GM12878 (cell line): ENCODE measurements around the gene LDLRAD4. TPM values are rescaled to one million over a fixed set of nuclear protein-coding genes. Genes with fewer than 3 reads are reported as not detected.

Source experiments
- ATAC-seq: fragments of 200-7000 bp; cut with Tn5 transposase; 3 replicates; pipeline ENCODE4 v1.9.1; 2020; ENCODE audit warnings: mild to moderate bottlenecking, moderate library complexity
- BruUV-seq: library from RNA; stranded (reverse); fragments of 400-500 nt; replicated peaks from 2 replicates; lab custom pipeline; 2021; lab: Mats Ljungman, UMichigan
- CTCF ChIA-PET: fragments of 300-600 bp; sonication (Branson Sonifier 250); formaldehyde crosslinking; extraction: SDS; loops from one replicate; lab custom pipeline; 2021; ENCODE audit warnings: inconsistent platforms; lab: Yijun Ruan, JAX
- POLR2A ChIA-PET: fragments of 350-600 bp; formaldehyde crosslinking; extraction: SDS; loops from one replicate; lab custom pipeline; 2021; ENCODE audit warnings: inconsistent platforms; lab: Charles Lee
- RAD21 ChIA-PET: fragments of 300-600 bp; sonication (Branson Sonifier 250); formaldehyde crosslinking; loops from one replicate; lab custom pipeline; 2023; ENCODE audit warnings: antibody characterized with exemption; ENCODE audit not compliant: unreplicated experiment; lab: Charles Lee
- SMC1A ChIA-PET: fragments of 300-600 bp; sonication (Branson Sonifier 250); formaldehyde crosslinking; loops from one replicate; lab custom pipeline; 2023; ENCODE audit not compliant: unreplicated experiment, uncharacterized antibody; lab: Charles Lee
- DNase-seq: peaks from one replicate; pipeline ENCODE4 v3.0.0-alpha.2; 2011; ENCODE audit warnings: low read depth, low spot score
- FAIRE-seq: peaks from 3 replicates; lab custom pipeline; 2011; peaks lifted over from hg19 to GRCh38; lab: Jason Lieb, UNC
- H2AFZ ChIP-seq: 2 replicates; pipeline ENCODE4 v1.6.0; 2011; ENCODE audit warnings: low read depth, low read length, control low read depth; ENCODE audit not compliant: control insufficient read depth
- H3K27ac ChIP-seq: 2 replicates; pipeline ENCODE4 v1.5.1; 2011; ENCODE audit warnings: control low read depth; ENCODE audit not compliant: control insufficient read depth, insufficient read depth
- H3K27me3 ChIP-seq, 2 experiments: replicated peaks in 1 of 2; 2 replicates each; pipeline versions ENCODE4 v1.6.0 to v1.6.1; 2011; ENCODE audit warnings: low read length in 1 of 2; ENCODE audit not compliant: control insufficient read depth in 2 of 2, insufficient read depth in 2 of 2
- H3K36me3 ChIP-seq, 2 experiments: 2 replicates each; pipeline ENCODE4 v1.5.1; 2011; ENCODE audit warnings: low read length in 1 of 2; ENCODE audit not compliant: control insufficient read depth in 2 of 2, insufficient read depth in 2 of 2
- H3K4me1 ChIP-seq: 2 replicates; pipeline ENCODE4 v1.6.1; 2011; ENCODE audit warnings: mild to moderate bottlenecking, low read length, moderate library complexity, mixed read lengths; ENCODE audit not compliant: control insufficient read depth, insufficient read depth
- H3K4me2 ChIP-seq: 2 replicates; pipeline ENCODE4 v1.6.0; 2011; ENCODE audit warnings: control low read depth; ENCODE audit not compliant: control insufficient read depth, insufficient read depth
- H3K4me3 ChIP-seq: fragments of 200-600 bp; sonication (generic); 2 replicates; pipeline ENCODE4 v1.5.1; 2016
- H3K79me2 ChIP-seq: 2 replicates; pipeline ENCODE4 v1.6.0; 2011; ENCODE audit warnings: low read length; ENCODE audit not compliant: control insufficient read depth, insufficient read depth
- H3K9ac ChIP-seq: 2 replicates; pipeline ENCODE4 v1.8.0; 2011; ENCODE audit warnings: low read length, control low read depth, mixed read lengths; ENCODE audit not compliant: control insufficient read depth, insufficient read depth
- H3K9me3 ChIP-seq: replicated peaks from 3 replicates; pipeline ENCODE4 v1.5.1; 2011; ENCODE audit warnings: mild to moderate bottlenecking, low read length; ENCODE audit not compliant: control insufficient read depth, insufficient read depth
- H4K20me1 ChIP-seq: 2 replicates; pipeline ENCODE4 v1.6.0; 2011; ENCODE audit not compliant: control insufficient read depth, insufficient read depth
- BCLAF1 ChIP-seq: fragments of 450-650 bp; IDR thresholded peaks from 2 replicates; pipeline ENCODE4 v1.6.1; 2017; ENCODE audit warnings: antibody characterized with exemption, mild to moderate bottlenecking, moderate library complexity
- CBFB ChIP-seq: IDR thresholded peaks from 2 replicates; pipeline ENCODE4 v1.6.1; 2016; ENCODE audit warnings: antibody characterized with exemption, low read depth
- CEBPB ChIP-seq, 2 experiments: fragments of 150-350 bp in 1 of 2; IDR thresholded peaks; 2 replicates each; pipeline ENCODE4 v1.6.1; 2012 to 2014; ENCODE audit warnings: low read depth in 2 of 2, low read length in 2 of 2, borderline replicate concordance in 1 of 2, inconsistent platforms in 1 of 2
- EGR1 ChIP-seq, 2 experiments: IDR thresholded peaks; 1 replicate in 1 of 2; 2 replicates in 1 of 2; pipeline ENCODE4 v1.6.1; 2011 to 2012; ENCODE audit warnings: low read depth in 2 of 2, low read length in 2 of 2, borderline replicate concordance in 1 of 2, mild to moderate bottlenecking in 1 of 2, moderate library complexity in 1 of 2
- EP300 ChIP-seq, 2 experiments: fragments of 150-350 bp in 1 of 2; IDR thresholded peaks; 2 replicates each; pipeline ENCODE4 v1.6.1; 2011 to 2012; ENCODE audit warnings: low read depth in 2 of 2, low read length in 2 of 2, borderline replicate concordance in 1 of 2, improper control_type of control experiment in 1 of 2, inconsistent platforms in 1 of 2; ENCODE audit not compliant: control insufficient read depth in 1 of 2
- ESRRA ChIP-seq: IDR thresholded peaks from 2 replicates; pipeline ENCODE4 v1.6.1; 2012; ENCODE audit warnings: mild to moderate bottlenecking, low read length, improper control_type of control experiment
- GATAD2B ChIP-seq: fragments of 450-650 bp; conservative IDR thresholded peaks from 2 replicates; pipeline ENCODE4 v1.6.1; 2017; ENCODE audit warnings: low read depth, mild to moderate bottlenecking, moderate library complexity
- IRF3 ChIP-seq: fragments of 450-650 bp; IDR thresholded peaks from 2 replicates; pipeline ENCODE4 v1.6.1; 2014; ENCODE audit warnings: mild to moderate bottlenecking
- JUNB ChIP-seq: IDR thresholded peaks from 2 replicates; pipeline ENCODE4 v1.6.1; 2016; ENCODE audit warnings: antibody characterized with exemption, mild to moderate bottlenecking
- JUND ChIP-seq: IDR thresholded peaks from 2 replicates; pipeline ENCODE4 v1.6.1; 2012; ENCODE audit warnings: low read depth, mild to moderate bottlenecking, low read length, improper control_type of control experiment, moderate library complexity
- KLF5 ChIP-seq: fragments of 450-650 bp; IDR thresholded peaks from 2 replicates; pipeline ENCODE4 v1.6.1; 2014; ENCODE audit warnings: mild to moderate bottlenecking; ENCODE audit not compliant: partially characterized antibody
- MYB ChIP-seq: fragments of 150-350 bp; IDR thresholded peaks from 2 replicates; pipeline ENCODE4 v1.6.1; 2014; ENCODE audit warnings: mild to moderate bottlenecking, low read depth, low read length, borderline replicate concordance
- SIN3A ChIP-seq: IDR thresholded peaks from 2 replicates; pipeline ENCODE4 v1.6.1; 2012; ENCODE audit warnings: low read depth, low read length, improper control_type of control experiment
- SP1 ChIP-seq: IDR thresholded peaks from one replicate; pipeline ENCODE4 v1.6.1; 2011; ENCODE audit warnings: low read depth, low read length
- SUPT20H ChIP-seq: IDR thresholded peaks from 2 replicates; pipeline ENCODE4 v1.6.1; 2011; ENCODE audit warnings: low read depth, mild to moderate bottlenecking, low read length, moderate library complexity, borderline replicate concordance; ENCODE audit not compliant: control insufficient read depth
- TAF1 ChIP-seq: IDR thresholded peaks from 2 replicates; pipeline ENCODE4 v1.6.1; 2011; ENCODE audit warnings: mild to moderate bottlenecking, low read depth, low read length, borderline replicate concordance
- WGBS: methylation state at CpG from one replicate; pipeline ENCODE4 v1.1.6; 2016; ENCODE audit warnings: low lambda C conversion rate; ENCODE audit not compliant: insufficient replicate concordance, insufficient coverage; ENCODE audit errors: missing lambda C conversion rate; 5-methylcytosine and 5-hydroxymethylcytosine counted together
- in situ Hi-C: fragments of 300-500 bp; cut with MboI; formaldehyde crosslinking; loops from 9 replicates; pipeline ENCODE4 v1.14.3; 2018; ENCODE audit warnings: mixed read lengths
- intact Hi-C: fragments of 100-400 bp; cut with micrococcal nuclease; formaldehyde crosslinking; loops from one replicate; pipeline ENCODE4 v1.14.2; 2022; ENCODE audit not compliant: unreplicated experiment
- polyA plus RNA-seq, 11 experiments: library from polyadenylated mRNA; depleted of rRNA in 4 of 11; unstranded in 6 of 11; stranded (reverse) in 5 of 11; fragments of >200 nt; fragmentation: Nextera tagmentation in 4 of 11; fragmentation: Illumina TruSeq in 1 of 11; extraction: Ambion mirVana in 4 of 11; extraction: Trizol in 1 of 11; gene quantifications; 1 replicate in 1 of 11; 2 replicates in 10 of 11; pipeline versions ENCODE4 v1.2.1 to v1.2.3, GENCODE V29; 2011 to 2016; ENCODE audit warnings: inconsistent platforms in 2 of 11, missing spikeins in 2 of 11, low read depth in 1 of 11
- total RNA-seq, 4 experiments: library from RNA; depleted of rRNA in 3 of 4; stranded (reverse); fragments of >200 nt in 3 of 4; fragmentation: Illumina TruSeq in 1 of 4; extraction: Trizol in 1 of 4; gene quantifications; 2 replicates each; pipeline versions ENCODE4 v1.2.1 to v1.2.3, GENCODE V29; 2013 to 2021
- TF ChIP-seq, protein P1 (sequence below): fragments of 450-650 bp; IDR thresholded peaks from 2 replicates; pipeline ENCODE4 v1.6.1; 2017; ENCODE audit warnings: borderline replicate concordance

The LDLRAD4 gene
- total and polyA plus RNA-seq, 10 of the 15 experiments (the other 5 are each of a cell fraction or from before 2014, with no cell fraction given) = 2.7 to 16.8 (median 11.2) TPM

- Histone ChIP-seq H3K9ac (no peak overlapping the region), H2AFZ (no peak overlapping the region), H3K27ac (no peak overlapping the region), H3K27me3 (peaks cover 0 to 4% of the 10 kb centered on the region in 2 experiments; a peak in 2 of 4 replicates), H3K36me3 (no peaks in the 10 kb centered on the region), H3K4me1 (no peaks in the 10 kb centered on the region), H4K20me1 (no peaks in the 10 kb centered on the region), H3K79me2 (no peaks in the 10 kb centered on the region), H3K4me3 (no peak overlapping the region), H3K4me2 (no peak overlapping the region), H3K9me3 (no peaks in the 10 kb centered on the region)
- ATAC-seq (no peak), FAIRE-seq (no peak), DNase-seq (no peak)
- ChIA-PET RAD21 (no interaction called here), CTCF (no interaction called here), POLR2A (no interaction called here), SMC1A (interaction anchor here (1.1 kb wide), 1 partner anchor 22 kb away, joined by 3 read pairs; no protein-coding TSS in a partner anchor)
- intact Hi-C loops (no loop called here), in situ Hi-C loops (no loop called here)
- BruUV-seq = no TSS peak
- 53% methylated on average over 12 of the region's 12 CpGs for WGBS
- no peak for TF ChIP-seq EGR1 (IDR thresholded peaks at IDR 0.05; ENCODE audit: borderline replicate concordance in 1 of 2, low read depth in 2 of 2, low read length in 2 of 2)
- TF ChIP-seq, protein P1, sequence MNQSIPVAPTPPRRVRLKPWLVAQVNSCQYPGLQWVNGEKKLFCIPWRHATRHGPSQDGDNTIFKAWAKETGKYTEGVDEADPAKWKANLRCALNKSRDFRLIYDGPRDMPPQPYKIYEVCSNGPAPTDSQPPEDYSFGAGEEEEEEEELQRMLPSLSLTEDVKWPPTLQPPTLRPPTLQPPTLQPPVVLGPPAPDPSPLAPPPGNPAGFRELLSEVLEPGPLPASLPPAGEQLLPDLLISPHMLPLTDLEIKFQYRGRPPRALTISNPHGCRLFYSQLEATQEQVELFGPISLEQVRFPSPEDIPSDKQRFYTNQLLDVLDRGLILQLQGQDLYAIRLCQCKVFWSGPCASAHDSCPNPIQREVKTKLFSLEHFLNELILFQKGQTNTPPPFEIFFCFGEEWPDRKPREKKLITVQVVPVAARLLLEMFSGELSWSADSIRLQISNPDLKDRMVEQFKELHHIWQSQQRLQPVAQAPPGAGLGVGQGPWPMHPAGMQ = no peak
- no peak for TF ChIP-seq IRF3
- no peak for TF ChIP-seq SIN3A
- no peak for TF ChIP-seq TAF1
- TF ChIP-seq BCLAF1 = no peak
- TF ChIP-seq KLF5 = no peak
- no peak for TF ChIP-seq GATAD2B
- TF ChIP-seq MYB = no peak
- no peak for TF ChIP-seq SP1
- TF ChIP-seq JUND = no peak
- no peak for TF ChIP-seq JUNB
- TF ChIP-seq CBFB = no peak
- no peak for TF ChIP-seq EP300 (IDR thresholded peaks at IDR 0.05; ENCODE audit: borderline replicate concordance in 1 of 2, control insufficient read depth in 1 of 2, low read depth in 2 of 2, low read length in 2 of 2)
- TF ChIP-seq ESRRA = no peak
- no peak for TF ChIP-seq SUPT20H
- TF ChIP-seq CEBPB (IDR thresholded peaks at IDR 0.05; ENCODE audit: borderline replicate concordance in 1 of 2, low read depth in 2 of 2, low read length in 2 of 2) = no peak
Observed at GRCh38 chr18:13260935-13261640, 42.5 kb downstream of the LDLRAD4 start.
